Islet of Langerhans (tissue), 1 donor: Measurements from ENCODE around the gene ARHGAP8.

Experiments
- FAIRE-seq: peaks from one replicate; lab custom pipeline; 2011; peaks lifted over from hg19 to GRCh38; lab: Jason Lieb, UNC

Gene ARHGAP8

GRCh38 chr22:44862981-44863860, 110.8 kb downstream of the ARHGAP8 start:
- no peak for FAIRE-seq

- FAIRE-seq: no peak
Observed at GRCh38 chr22:44865193-44866057, 113.0 kb downstream of the ARHGAP8 start.

DNA sequence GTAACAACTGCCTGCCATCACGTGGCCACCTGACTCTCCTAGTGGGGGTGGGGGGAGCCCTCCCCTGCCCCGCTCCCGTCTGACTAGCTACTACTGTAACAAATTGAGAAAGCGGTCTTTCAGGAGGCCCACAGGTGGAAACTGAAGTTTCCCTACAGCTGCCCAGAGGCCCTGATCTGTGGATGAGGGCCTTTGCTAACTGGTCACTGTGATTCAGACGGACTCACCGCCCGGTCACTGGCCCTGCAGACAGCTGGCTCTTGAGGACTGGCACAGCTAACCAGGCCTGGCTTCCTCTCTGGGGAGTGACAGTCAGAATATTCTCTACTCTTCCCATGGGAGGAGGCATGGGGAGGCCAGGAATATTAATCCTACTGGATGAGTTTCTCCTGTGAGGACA, 116.8 kb downstream of the ARHGAP8 start:
- FAIRE-seq: no peak

- no peak for FAIRE-seq
Observed at GRCh38 chr22:44870021-44870420, 117.6 kb downstream of the ARHGAP8 start.

DNA sequence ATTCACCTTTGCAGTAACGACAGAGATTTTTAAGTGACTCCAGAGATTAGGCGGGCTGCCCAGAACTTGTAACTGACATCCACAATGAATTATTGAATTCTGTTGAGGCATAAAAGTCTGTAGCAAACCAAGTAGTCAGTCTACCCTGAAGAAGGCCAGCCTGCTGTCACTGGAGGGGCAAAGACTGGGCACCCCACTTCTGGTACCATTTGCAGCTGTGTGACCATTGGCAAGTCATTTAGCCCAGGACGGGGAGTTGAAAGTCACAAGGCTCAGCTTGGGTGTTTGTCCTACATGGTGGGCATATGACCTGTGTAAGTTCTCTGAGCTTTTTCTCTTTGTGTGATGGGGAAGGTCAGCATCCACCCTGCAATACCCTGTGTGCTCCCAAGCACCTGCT, 119.4 kb downstream of the ARHGAP8 start:
- no peak for FAIRE-seq

GRCh38 chr22:44876921-44877320, 124.5 kb downstream of the ARHGAP8 start:
- FAIRE-seq: no peak

- no peak for FAIRE-seq
Observed at GRCh38 chr22:44878483-44879300, 126.3 kb downstream of the ARHGAP8 start.

GRCh38 chr22:44879301-44879680, 126.9 kb downstream of the ARHGAP8 start:
- no peak for FAIRE-seq

DNA sequence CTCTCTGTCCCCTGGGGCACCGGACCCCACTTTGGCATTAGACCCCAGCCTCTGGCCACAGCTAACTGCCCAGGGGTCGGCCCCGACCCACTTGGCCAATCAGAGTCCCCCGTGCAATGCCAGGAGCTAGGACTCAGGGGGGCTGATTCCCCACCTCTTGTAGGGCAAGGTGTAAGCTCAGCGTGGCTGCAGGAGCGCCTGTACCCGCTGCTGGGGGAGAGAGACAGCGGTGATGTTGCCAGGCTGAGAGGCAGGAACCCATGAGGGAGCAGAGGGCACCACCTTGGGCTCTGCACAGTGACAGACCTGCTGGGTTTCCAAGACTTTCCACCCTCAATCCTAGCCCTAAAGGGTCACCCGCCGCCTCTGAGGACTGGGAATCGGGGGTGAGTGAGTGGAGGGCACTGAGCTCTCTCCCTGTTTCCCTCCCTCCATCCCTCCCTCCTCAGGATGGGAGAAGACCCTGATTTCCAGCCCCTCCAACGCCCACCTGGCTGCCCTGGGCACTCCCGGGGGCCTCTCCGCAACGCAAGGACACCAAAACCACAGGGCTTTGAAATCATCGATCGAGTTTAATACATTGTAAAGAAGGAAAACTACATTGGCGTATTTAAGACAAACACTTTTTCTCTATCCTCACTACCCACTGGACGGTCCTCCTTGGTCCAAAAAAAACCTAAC, 128.4 kb downstream of the ARHGAP8 start:
- no peak for FAIRE-seq

- no peak for FAIRE-seq
Observed at GRCh38 chr22:44881624-44882023, 129.2 kb downstream of the ARHGAP8 start.

DNA sequence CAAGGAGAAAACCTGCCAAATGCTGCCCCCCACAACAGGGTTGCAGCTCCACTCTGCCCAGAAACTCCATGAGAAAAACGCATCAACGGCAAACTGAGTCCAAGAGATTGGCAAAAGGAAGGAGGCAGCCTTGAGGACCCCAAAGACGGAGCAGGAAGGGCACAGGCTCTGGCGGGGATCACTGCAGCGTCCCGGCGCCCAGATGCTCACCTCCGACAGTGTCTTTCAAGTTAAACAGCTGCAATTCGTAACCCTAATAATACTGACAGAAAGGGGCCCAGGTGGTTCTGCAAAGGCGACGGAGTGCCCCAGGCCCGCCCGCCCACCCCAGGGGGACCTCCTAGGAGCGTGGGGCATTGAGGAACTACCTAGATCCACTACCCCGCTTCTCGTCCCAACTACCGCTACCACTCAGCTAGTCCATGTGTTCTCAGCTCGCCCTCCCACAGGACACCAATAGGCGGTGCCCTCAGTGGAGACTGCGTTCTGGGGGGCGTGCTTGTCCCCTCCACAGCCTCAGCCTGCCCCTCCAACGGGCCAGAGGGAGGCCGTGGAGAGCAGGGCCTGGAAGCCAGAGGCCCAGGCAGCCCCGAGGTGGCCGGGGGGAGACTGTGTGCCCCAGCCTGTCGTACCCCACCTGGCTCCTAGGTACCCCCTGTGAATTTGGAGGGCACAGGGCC, 130.0 kb downstream of the ARHGAP8 start:
- FAIRE-seq: no peak

DNA sequence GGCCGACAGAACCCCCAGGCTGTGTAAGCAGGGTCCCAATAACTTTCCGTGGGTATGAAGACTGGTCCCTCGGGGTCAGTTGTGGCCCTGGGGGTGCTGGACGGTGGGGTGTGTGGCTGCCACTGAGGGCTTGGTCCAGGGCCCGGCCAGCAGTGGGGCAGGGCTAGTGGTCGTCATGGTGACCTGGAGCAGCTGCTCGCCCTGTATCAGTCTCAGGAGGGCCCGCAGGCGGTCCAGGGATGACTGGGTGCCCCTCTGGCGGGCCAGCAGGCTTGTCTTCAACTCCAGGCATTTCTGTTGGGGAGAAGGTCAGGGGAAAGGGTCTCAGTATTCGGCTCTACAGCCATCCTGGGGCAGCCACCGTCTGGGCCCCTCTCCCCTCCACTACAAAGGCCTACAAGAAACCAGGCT, 130.6 kb downstream of the ARHGAP8 start:
- FAIRE-seq: no peak

- no peak for FAIRE-seq
Observed at GRCh38 chr22:44884562-44884961, 132.2 kb downstream of the ARHGAP8 start.

DNA sequence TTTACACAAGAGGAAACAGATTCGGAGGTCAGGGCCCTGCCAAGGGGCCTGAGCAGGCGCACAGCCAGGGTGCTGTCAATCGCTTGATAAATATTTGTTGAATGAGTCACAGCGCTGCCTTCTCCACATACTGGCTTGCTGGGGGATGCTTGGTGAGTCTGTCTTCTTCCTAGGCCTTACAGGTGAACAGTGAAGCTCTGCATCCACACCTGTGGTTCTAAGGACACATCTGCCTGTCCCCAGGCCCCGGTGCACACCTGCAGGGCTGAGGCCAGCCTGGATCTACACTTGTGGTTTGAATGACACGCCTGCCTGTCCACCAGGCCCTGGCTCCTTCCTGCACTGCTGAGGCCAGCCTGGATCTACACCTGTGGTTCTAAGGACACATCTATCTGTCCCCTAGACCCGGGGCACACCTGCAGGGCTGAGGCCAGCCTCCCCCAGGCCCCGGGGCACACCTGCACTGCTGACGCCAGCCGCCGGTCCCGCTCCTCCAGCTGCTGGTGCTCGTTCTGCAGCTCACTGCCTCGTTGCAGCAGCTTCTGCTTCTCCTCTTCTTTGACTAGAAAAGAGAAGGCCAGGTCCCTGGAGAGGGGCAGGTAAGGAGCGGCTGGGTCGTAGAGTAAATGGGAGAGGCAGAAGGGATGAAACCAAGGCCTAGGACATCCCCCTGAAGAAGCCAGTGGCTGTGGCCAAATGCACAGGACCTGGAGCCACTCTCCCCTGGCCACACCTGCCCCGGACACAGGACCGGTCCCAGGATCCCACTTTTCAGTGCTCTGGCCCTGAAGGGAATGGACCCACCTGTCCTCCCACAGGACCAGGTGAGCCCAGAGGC, 132.8 kb downstream of the ARHGAP8 start:
- FAIRE-seq: no peak

- FAIRE-seq: no peak
Observed at GRCh38 chr22:44885806-44886360, 133.5 kb downstream of the ARHGAP8 start.

- FAIRE-seq: no peak
Observed at GRCh38 chr22:44887941-44888366, 135.6 kb downstream of the ARHGAP8 start.

- no peak for FAIRE-seq
Observed at GRCh38 chr22:44888491-44889254, 136.3 kb downstream of the ARHGAP8 start.

DNA sequence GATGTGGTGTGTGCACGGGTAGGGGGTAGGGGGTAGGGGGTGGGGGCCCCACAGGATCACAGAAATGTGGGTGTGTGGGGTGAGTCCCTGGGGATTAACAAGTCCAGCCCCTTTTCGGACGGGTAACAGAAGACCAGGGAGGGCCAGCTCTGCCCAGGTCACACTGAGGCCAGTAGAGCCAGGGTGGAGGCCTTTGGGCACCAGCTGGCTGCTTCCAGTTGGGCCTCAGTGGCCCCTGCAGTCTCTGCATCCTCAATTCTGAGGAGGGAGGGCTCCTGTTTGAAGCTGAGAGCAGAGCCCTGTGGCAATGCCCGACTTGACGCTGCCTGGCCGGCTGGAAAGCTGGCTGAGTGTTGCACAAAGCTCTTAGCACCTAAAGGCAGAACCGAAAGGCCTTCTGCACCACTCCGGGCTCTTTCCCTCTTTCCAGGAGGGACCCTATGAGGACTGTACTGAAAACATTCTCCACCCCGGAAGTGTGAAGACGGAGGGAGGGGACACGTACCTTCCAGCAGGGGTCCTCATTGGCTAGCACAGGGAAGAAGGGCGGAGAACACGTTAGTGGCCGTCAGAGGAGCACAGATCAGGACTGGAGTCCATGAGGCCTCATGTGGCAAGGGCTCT, 137.0 kb downstream of the ARHGAP8 start:
- FAIRE-seq: no peak
